Epithelial cell of prostate (primary cell): ENCODE results near the gene NCAPD2.
A peak's percentile ranks its signal among the peaks of the same experiment; 100 is the strongest.
"Not testable (repeated sequence)": the region's sequence is repeated elsewhere in the genome, so short reads cannot be mapped to it uniquely, and the experiment has no call there.

Experiments
- DNase-seq: peaks from one replicate; pipeline ENCODE4 v3.0.0-alpha.2; 2011; ENCODE audit warnings: low read depth, low spot score
- H3K27ac ChIP-seq: fragments of 450-650 bp; 2 replicates; pipeline ENCODE4 v1.5.1; 2017; ENCODE audit warnings: mild to moderate bottlenecking

The NCAPD2 gene

GRCh38 chr12:6558014-6558760 lies 64.3 kb downstream of the NCAPD2 start:
- not testable (repeated sequence) for H3K27ac ChIP-seq, DNase-seq

DNA sequence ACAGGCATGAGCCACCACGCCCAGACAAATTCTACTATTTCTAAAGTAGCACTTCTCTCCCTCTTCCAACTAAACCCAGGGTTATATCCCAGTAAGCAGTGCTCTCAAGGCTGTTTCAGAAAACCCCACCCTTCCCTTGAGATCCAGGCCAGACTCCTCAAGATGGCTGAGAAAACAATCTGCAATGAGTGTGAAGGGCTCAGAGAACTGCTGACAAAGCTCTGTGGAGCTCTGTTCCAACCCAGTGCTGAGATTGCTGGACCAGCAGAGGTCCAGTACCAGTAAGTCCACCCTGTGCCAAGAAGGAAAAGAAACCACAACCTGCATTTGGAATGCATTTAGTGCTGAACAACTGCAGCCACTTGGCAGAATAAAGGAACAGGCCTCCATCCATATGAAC lies 65.6 kb downstream of the NCAPD2 start:
- no peak overlapping the region for H3K27ac ChIP-seq
- DNase-seq = no peak

DNA sequence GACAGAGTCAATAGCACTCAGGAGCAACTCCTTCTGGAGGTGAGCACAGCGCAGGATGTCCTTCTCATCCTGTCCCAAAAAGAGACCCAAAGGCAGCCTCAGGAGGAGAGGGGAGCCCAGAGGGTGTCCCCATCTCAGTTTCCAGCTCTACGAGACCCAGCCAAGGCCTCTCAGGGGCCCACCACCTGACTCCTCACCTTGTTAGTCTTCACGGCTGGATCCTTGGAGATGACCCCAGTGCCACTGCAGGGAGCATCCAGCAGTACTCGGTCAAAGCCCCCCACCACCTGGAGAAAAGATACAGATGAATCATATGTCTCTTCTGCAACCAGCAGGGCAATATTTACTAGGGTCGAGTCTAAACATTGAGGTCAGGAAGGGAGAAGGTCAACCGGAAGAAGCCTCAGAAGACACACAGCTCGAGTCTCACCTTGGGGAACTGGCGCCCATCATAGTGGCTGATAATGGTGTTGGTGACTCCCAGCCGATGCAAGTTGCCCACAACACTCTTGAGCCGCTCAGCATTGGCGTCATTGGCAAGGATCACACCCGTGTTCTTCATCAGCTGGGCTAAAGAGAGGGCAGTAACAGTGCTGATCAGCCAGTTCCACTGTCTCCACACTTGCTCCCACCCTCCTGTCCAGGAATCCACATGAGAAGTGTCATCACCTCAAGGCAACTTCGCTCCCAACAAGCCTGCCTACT lies 66.8 kb downstream of the NCAPD2 start:
- DNase-seq = no peak
- no peak overlapping the region for H3K27ac ChIP-seq

DNA sequence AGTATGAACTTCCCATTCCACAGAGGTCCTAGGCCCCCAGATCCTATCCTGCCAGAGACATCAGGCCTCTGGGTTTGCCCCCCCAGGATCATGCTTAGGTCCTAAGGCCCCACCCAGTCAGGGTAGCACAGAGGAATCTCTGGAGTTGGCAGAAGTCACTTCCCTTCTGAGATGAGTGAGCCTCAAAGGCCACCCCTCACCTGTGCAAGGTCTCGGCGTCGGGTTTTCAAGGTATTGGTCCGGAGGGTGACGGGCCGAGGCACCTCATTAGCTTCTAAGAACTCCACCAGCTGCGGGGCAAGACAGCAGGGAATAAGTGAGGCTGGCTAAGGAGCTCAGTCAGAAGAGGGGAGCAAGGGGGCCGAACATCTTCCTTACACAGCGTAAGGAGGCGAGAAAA lies 69.0 kb downstream of the NCAPD2 start:
- no peak for DNase-seq
- H3K27ac ChIP-seq = no peak overlapping the region

- DNase-seq = no peak
- no peak overlapping the region for H3K27ac ChIP-seq
Measured at GRCh38 chr12:6563448-6564050, 69.6 kb downstream of the NCAPD2 start.

DNA sequence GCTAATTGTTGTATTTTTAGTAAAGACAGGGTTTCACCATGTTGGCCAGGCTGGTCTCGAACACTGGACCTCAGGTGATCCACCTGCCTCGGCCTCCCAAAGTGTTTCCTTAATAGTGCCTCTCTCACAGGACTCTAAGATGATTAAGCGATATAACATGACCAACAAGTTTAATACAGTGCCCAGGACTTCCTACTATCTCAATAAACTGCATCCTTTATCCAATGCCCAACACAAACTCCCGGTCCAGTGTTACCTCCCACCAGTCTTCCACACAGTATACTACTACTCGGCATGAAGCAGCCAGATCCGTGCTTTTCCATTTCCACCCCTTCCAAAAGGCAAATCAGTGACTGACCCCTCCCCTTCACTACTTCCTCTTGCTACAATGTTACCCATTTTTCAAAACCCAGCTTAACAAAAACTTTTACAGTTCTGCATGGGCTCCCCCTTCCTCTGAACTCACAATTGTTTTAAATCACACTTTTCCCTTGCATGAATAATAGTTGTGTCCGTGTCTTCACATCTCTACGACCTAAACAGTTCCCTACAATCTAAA lies 73.3 kb downstream of the NCAPD2 start:
- DNase-seq = no peak

GRCh38 chr12:6569312-6569711 lies 75.4 kb downstream of the NCAPD2 start:
- H3K27ac ChIP-seq = no peak overlapping the region
- no peak for DNase-seq

More for the DNA sequence above, 73.3 kb downstream of the NCAPD2 start:
- peak overlapping the region; percentile 86 for H3K27ac ChIP-seq

DNA sequence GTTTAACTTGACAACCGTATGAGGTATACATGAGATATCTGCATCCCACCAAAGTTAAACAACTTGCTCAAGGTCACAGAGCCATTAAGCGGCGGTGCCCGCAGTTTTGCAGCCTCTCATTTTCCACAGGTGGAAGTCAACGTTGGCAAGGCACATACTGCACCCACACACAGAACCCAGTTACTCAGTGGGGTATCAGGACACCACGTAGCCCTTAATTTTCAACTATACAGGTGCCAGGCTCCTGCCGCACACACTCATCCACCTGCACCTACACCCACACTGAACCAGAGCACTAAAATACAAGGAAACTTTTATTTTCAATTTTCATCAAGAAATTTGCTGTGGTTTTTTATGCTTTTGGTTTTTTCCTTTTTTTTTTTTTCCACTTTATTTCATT lies 75.9 kb downstream of the NCAPD2 start:
- DNase-seq = no peak

DNA sequence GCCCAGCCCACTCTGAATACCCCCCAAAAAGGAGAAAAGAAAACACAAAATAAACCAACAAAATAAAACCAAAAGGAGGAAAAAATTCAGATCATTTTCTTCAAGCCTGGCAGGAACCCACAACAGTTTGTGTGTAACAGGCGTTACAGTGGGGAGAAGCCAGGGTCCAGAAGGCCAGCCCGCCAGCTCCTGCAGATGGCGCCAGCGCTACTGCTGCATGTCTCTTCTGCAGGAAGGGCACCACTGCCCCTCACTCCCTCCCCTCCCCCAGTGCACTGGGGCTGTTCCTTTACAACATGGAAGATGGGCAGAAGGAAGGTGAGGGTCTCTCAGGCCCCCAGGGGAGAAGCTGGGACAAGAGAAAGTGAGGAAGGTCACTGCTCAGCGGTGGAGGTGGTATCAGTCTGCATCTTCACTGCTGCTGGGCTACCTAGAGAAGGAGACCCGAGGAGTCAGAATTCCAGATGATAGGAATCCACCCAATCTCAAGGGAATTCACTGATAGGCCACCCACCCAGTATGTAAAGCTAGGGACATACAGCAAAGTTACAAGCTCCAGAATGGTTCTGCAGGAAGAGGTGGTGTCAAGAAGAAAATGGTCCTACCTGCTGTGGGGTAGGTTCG lies 76.5 kb downstream of the NCAPD2 start:
- no peak overlapping the region for H3K27ac ChIP-seq
- no peak for DNase-seq

More for the DNA sequence above, 75.9 kb downstream of the NCAPD2 start:
- no peak overlapping the region for H3K27ac ChIP-seq

DNA sequence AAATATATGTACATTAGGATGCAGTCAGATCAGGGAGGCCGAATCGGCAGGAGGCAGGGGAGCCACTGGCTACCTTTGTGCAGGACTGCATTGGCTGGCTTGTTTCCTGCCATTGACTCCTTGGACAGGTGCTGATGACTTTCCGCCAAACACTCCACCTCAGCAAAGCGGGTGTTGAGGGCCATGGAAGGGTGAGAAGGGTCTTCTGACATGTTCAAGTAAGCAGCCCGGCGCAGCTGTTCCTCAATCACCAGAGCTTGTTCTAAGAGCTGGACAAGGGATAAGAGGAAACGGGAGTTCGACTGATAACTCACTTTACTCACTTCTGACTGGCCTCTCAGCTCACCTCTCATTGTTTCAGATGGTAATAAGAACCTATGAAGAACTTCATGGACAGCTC lies 79.1 kb downstream of the NCAPD2 start:
- H3K27ac ChIP-seq = no peak overlapping the region
- DNase-seq = no peak

- H3K27ac ChIP-seq = no peak overlapping the region
- no peak for DNase-seq
Measured at GRCh38 chr12:6574576-6575295, 80.8 kb downstream of the NCAPD2 start.

GRCh38 chr12:6575648-6576047 lies 81.7 kb downstream of the NCAPD2 start:
- no peak overlapping the region for H3K27ac ChIP-seq
- DNase-seq = no peak
